ENCODE results near the gene CWC27.
"Not testable (repeated sequence)": the region's sequence is repeated elsewhere in the genome, so short reads cannot be mapped to it uniquely, and the experiment has no call there.

Gene CWC27

DNA sequence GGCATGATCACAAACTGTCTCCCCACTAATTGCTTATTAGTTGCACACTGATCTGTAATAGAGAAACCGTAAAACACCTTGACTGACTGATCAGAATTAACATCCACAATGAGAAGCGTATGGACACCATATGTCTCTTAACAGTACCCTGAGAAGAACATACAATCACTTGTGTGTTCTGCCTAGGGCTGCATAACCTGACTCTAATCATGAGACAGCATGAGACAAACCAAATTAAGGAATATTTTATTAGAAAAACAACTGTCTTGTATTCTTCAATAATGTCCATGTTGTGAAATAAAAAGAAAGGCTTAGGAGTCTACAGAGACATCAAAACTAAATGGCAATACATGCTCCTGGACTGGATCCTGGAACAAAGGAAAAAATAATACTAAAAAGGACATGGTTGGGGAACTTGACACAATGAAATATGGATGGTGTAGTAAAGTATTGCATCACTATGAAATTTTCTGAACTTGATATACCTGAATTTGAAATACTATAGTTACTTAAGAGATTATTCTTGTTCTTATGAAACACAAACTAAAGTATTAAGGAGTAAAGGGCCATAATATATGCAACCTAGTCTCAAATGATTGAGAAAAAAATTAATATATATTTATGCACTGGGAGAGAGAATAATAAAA, 162.1 kb downstream of the CWC27 start:
- DNase-seq (ENCODE audit: low spot score), result no peak
- TF ChIP-seq, protein P1, sequence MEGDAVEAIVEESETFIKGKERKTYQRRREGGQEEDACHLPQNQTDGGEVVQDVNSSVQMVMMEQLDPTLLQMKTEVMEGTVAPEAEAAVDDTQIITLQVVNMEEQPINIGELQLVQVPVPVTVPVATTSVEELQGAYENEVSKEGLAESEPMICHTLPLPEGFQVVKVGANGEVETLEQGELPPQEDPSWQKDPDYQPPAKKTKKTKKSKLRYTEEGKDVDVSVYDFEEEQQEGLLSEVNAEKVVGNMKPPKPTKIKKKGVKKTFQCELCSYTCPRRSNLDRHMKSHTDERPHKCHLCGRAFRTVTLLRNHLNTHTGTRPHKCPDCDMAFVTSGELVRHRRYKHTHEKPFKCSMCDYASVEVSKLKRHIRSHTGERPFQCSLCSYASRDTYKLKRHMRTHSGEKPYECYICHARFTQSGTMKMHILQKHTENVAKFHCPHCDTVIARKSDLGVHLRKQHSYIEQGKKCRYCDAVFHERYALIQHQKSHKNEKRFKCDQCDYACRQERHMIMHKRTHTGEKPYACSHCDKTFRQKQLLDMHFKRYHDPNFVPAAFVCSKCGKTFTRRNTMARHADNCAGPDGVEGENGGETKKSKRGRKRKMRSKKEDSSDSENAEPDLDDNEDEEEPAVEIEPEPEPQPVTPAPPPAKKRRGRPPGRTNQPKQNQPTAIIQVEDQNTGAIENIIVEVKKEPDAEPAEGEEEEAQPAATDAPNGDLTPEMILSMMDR (IDR thresholded peaks at IDR 0.05; ENCODE audit: extremely low read depth, insufficient read depth, missing control alignments), result no peak
- in situ Hi-C loops (cut with MboI; ENCODE audit: low pct_unique_long_range_greater_than_20kb, low sequenced_read_pairs, unreplicated experiment), result no loop called here

DNA sequence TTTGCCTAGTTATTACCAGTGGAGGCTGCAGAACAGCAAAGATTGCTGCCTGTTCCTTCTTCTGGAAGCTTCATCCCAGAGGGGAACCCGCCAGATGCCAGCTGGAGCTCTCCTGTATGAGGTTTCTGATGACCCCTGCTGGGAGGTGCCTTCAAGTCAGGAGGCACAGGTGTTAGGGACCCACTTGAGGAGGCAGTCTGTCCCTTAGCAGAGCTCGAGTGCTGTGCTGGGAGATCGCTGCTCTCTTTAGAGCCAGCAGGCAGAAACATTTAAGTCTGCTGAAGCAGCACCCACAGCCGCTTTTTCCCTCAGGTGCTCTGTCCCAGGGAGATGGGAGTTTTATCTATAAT, 170.7 kb downstream of the CWC27 start:
- in situ Hi-C loops (cut with MboI; ENCODE audit: low pct_unique_long_range_greater_than_20kb, low sequenced_read_pairs, unreplicated experiment), result not testable (repeated sequence)

DNA sequence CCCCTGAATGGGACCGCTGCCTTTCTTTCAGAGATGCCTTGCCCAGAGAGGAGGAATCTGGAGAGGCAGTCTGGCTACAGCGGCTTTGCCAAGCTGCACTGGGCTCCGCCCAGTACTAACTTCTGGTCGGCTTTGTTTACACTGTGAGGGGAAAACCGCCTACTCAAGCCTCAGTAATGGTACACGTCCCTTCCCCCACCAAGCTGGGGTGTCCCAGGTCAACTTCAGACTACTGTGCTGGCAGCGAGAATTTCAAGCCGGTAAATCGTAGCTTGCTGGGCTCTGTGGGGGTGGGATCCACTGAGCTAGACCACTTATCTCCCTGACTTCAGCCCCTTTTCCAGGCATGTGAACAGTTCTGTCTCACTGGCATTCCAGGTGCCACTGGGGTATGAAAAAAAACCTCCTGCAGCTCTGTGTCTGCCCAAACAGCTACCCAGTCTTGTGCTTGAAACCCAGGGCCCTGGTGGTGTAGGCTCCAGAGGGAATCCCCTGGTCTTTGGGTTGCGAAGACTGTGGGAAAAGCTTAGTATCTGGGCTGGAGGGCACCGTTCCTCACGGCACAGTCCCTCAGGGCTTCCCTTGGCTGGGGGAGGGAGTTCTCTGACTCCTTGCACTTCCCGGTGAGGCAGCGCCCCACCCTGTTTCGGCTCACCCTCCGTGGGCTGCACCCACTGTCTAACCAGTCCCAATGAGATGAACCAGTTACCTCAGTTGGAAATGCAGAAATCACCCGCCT, 171.2 kb downstream of the CWC27 start:
- in situ Hi-C loops (cut with MboI; ENCODE audit: low pct_unique_long_range_greater_than_20kb, low sequenced_read_pairs, unreplicated experiment), result no loop called here
- TF ChIP-seq, protein P1 (IDR thresholded peaks at IDR 0.05; ENCODE audit: extremely low read depth, insufficient read depth, missing control alignments), result no peak
- DNase-seq (ENCODE audit: low spot score), result no peak

More for the DNA sequence above, 170.7 kb downstream of the CWC27 start:
- DNase-seq (ENCODE audit: low spot score), result not testable (repeated sequence)

DNA sequence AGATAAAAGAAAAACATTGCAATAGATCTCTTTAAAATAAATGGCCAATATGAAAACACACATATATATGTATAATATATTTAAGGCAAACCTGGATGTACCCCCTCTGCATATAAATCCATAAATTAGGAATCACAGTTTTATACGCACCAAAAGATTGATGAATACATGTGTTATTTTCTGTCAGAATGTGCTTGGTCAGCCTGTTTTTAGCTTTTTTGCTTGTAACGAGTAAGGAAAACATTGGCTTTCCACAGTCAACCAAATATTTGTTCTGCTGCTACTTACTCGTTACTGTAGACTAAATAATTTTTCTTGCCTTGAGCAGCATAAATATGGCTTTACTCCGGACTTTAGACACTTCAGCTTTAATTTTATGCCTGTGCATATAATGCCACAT, 173.7 kb downstream of the CWC27 start:
- no peak for DNase-seq (ENCODE audit: low spot score)
- TF ChIP-seq, protein P1 (IDR thresholded peaks at IDR 0.05; ENCODE audit: extremely low read depth, insufficient read depth, missing control alignments), result no peak

DNA sequence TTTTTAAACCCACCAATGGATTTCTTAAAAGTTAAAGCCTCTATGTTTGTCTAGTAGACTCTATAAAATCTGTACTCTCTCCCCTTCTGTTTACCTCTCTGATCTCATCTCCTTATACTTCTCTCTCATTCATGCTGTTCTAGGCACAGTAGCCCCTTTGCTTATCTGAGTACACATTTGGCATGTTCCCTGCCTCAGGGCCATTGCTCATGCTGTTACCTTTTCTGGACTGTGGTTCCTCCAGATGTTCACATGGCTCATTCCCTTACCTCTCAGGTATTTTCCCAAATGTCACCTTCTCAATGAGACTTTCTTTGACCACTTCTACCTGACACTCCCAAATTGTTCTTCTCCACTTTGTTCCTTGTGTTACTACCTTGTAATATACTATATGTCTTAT, 176.1 kb downstream of the CWC27 start:
- in situ Hi-C loops (cut with MboI; ENCODE audit: low pct_unique_long_range_greater_than_20kb, low sequenced_read_pairs, unreplicated experiment), result no loop called here
- no peak for DNase-seq (ENCODE audit: low spot score)
- TF ChIP-seq, protein P1 (IDR thresholded peaks at IDR 0.05; ENCODE audit: extremely low read depth, insufficient read depth, missing control alignments), result no peak

More for the DNA sequence above, 173.7 kb downstream of the CWC27 start:
- in situ Hi-C loops (cut with MboI; ENCODE audit: low pct_unique_long_range_greater_than_20kb, low sequenced_read_pairs, unreplicated experiment), result no loop called here

DNA sequence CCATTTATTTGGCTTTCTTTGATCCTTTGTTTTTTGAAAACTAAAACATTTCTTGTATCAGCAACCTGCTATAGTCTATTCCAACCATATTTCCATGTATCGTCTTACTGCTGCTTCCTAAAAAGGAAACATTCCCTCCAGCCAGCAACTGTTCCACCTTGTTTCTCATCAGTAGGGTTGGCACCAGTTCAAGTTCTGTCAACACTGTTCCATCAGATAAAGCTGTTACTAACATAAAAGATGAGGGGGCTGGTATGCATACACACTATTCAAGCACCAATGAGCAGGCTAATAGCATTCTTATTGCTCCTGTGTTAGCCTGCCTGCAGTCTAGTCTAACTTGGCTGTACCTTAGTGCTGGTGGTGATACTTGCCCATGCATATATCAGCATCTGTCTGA, 178.3 kb downstream of the CWC27 start:
- in situ Hi-C loops (cut with MboI; ENCODE audit: low pct_unique_long_range_greater_than_20kb, low sequenced_read_pairs, unreplicated experiment), result no loop called here
- TF ChIP-seq, protein P1 (IDR thresholded peaks at IDR 0.05; ENCODE audit: extremely low read depth, insufficient read depth, missing control alignments), result no peak
- DNase-seq (ENCODE audit: low spot score), result no peak

DNA sequence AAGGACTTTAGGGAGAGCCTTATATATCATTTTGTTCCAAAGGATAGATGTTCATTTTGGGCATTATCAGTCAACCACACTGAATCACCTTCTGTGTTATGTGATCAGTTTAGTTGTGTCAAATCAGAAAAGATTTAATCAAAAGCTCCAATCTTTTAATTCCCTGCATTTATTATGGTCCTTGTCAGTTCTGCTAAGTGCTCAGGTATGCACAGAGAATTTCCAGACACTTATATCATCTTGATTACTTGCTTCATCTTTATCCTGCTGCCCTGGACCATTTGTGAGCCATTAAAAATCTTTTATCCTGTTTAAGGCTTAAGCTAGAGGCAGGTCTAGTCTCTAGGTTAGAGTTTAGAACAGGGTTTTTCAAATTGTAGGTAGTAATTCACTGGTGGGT, 179.1 kb downstream of the CWC27 start:
- in situ Hi-C loops (cut with MboI; ENCODE audit: low pct_unique_long_range_greater_than_20kb, low sequenced_read_pairs, unreplicated experiment), result no loop called here
- TF ChIP-seq, protein P1 (IDR thresholded peaks at IDR 0.05; ENCODE audit: extremely low read depth, insufficient read depth, missing control alignments), result no peak
- no peak for DNase-seq (ENCODE audit: low spot score)

Data from GM13977 (cell line).